ENCODE results near the gene SYT7. TPM values are rescaled to one million over a fixed set of nuclear protein-coding genes. Genes with fewer than 3 reads are reported as not detected.

SYT7 gene
- total RNA-seq, 1 donor from 2014 or later, result 23.7 TPM

- ATAC-seq (ENCODE audit: poor library complexity) (peak; percentile 83), DNase-seq (peak; percentile 85)
- intact Hi-C loops (cut with DNase I), result no loop called here
These were observed 13.4 kb downstream of the SYT7 start for GRCh38 chr11:61567286-61568061.

GRCh38 chr11:61564936-61565696, 15.8 kb downstream of the SYT7 start:
- DNase-seq (no peak), ATAC-seq (ENCODE audit: poor library complexity) (no peak)
- intact Hi-C loops (cut with DNase I), result no loop called here

GRCh38 chr11:61560751-61561150, 20.1 kb downstream of the SYT7 start:
- DNase-seq (no peak), ATAC-seq (ENCODE audit: poor library complexity) (no peak)
- intact Hi-C loops (cut with DNase I), result no loop called here

- no peak for DNase-seq
- ATAC-seq (ENCODE audit: poor library complexity), result no peak
- intact Hi-C loops (cut with DNase I), result no loop called here
These were observed 24.3 kb downstream of the SYT7 start for GRCh38 chr11:61556621-61557020.

GRCh38 chr11:61555978-61556377, 24.9 kb downstream of the SYT7 start:
- ATAC-seq (ENCODE audit: poor library complexity), result no peak
- intact Hi-C loops (cut with DNase I), result no loop called here
- no peak for DNase-seq

GRCh38 chr11:61555051-61555969, 25.6 kb downstream of the SYT7 start:
- intact Hi-C loops (cut with DNase I), result no loop called here
- DNase-seq, result no peak

GRCh38 chr11:61554172-61554988, 26.5 kb downstream of the SYT7 start:
- DNase-seq (no peak), ATAC-seq (ENCODE audit: poor library complexity) (no peak)
- intact Hi-C loops (cut with DNase I), result no loop called here

More at GRCh38 chr11:61555051-61555969, 25.6 kb downstream of the SYT7 start:
- ATAC-seq (ENCODE audit: poor library complexity), result no peak

- DNase-seq (no peak), ATAC-seq (ENCODE audit: poor library complexity) (no peak)
- intact Hi-C loops (cut with DNase I), result no loop called here
These were observed 27.3 kb downstream of the SYT7 start for GRCh38 chr11:61553373-61554171.

GRCh38 chr11:61552108-61552635, 28.7 kb downstream of the SYT7 start:
- peak; percentile 61 for DNase-seq
- peak; percentile 87 for ATAC-seq (ENCODE audit: poor library complexity)

GRCh38 chr11:61551634-61552033, 29.2 kb downstream of the SYT7 start:
- intact Hi-C loops (cut with DNase I), result no loop called here
- DNase-seq (peak; percentile 85), ATAC-seq (ENCODE audit: poor library complexity) (peak; percentile 86)

More at GRCh38 chr11:61552108-61552635, 28.7 kb downstream of the SYT7 start:
- intact Hi-C loops (cut with DNase I), result no loop called here

GRCh38 chr11:61550665-61551227, 30.1 kb downstream of the SYT7 start:
- intact Hi-C loops (cut with DNase I), result no loop called here
- DNase-seq (no peak), ATAC-seq (ENCODE audit: poor library complexity) (no peak)

- ATAC-seq (ENCODE audit: poor library complexity) (peak; percentile 48), DNase-seq (peak; percentile 63)
These were observed 31.0 kb downstream of the SYT7 start for GRCh38 chr11:61549662-61550568.

GRCh38 chr11:61549177-61549576, 31.7 kb downstream of the SYT7 start:
- intact Hi-C loops (cut with DNase I), result no loop called here
- ATAC-seq (ENCODE audit: poor library complexity), result no peak
- no peak for DNase-seq

More at GRCh38 chr11:61549662-61550568, 31.0 kb downstream of the SYT7 start:
- intact Hi-C loops (cut with DNase I), result no loop called here

GRCh38 chr11:61547246-61547645, 33.6 kb downstream of the SYT7 start:
- DNase-seq (no peak), ATAC-seq (ENCODE audit: poor library complexity) (no peak)
- intact Hi-C loops (cut with DNase I), result no loop called here

GRCh38 chr11:61546663-61547062, 34.2 kb downstream of the SYT7 start:
- intact Hi-C loops (cut with DNase I), result no loop called here
- DNase-seq (no peak), ATAC-seq (ENCODE audit: poor library complexity) (no peak)

GRCh38 chr11:61545921-61546320, 35.0 kb downstream of the SYT7 start:
- intact Hi-C loops (cut with DNase I), result no loop called here
- DNase-seq (no peak), ATAC-seq (ENCODE audit: poor library complexity) (no peak)
